SU-DHL-6 (cell line): ENCODE measurements around the gene SLC22A23.

Experiments
- CTCF ChIP-seq: fragments of 200-600 bp; sonication (generic); IDR thresholded peaks from one replicate; pipeline ENCODE4 v1.5.1; 2017; ENCODE audit warnings: antibody characterized with exemption, mild to moderate bottlenecking, low read length, moderate library complexity; ENCODE audit not compliant: insufficient read depth, poor library complexity, severe bottlenecking
- EZH2phosphoT487 ChIP-seq: fragments of 200-600 bp; sonication (generic), shearing (Covaris generic); conservative IDR thresholded peaks from 2 replicates; pipeline ENCODE4 v1.6.1; 2018; ENCODE audit warnings: mild to moderate bottlenecking, antibody characterized with exemption, low read length, moderate library complexity, mixed read lengths

- TF ChIP-seq CTCF (no peak), EZH2phosphoT487 (no peak)
Observed at GRCh38 chr6:3500262-3501014, 43.6 kb upstream of the SLC22A23 start.
